Hepatocyte (in vitro differentiated cells): ENCODE data around the gene NAV2. TPM values are rescaled to one million over a fixed set of nuclear protein-coding genes. Genes with fewer than 3 reads are reported as not detected.

Experiments used
- DNase-seq: peaks from one replicate; pipeline ENCODE4 v3.0.0-alpha.2; 2016; ENCODE audit warnings: low spot score
- H2AFZ ChIP-seq: fragments of 200-600 bp; sonication (generic); 2 replicates; pipeline ENCODE4 v1.6.0; 2016; ENCODE audit warnings: antibody characterized with exemption, mild to moderate bottlenecking
- H3K27ac ChIP-seq: fragments of 200-600 bp; sonication (generic); 2 replicates; pipeline ENCODE4 v1.5.1; 2016; ENCODE audit warnings: mild to moderate bottlenecking
- H3K27me3 ChIP-seq: fragments of 200-600 bp; sonication (generic); 2 replicates; pipeline ENCODE4 v1.6.1; 2016
- H3K36me3 ChIP-seq: fragments of 200-600 bp; sonication (generic); replicated peaks from 2 replicates; pipeline ENCODE4 v1.5.1; 2016; ENCODE audit warnings: low read depth; ENCODE audit not compliant: insufficient read depth
- H3K4me1 ChIP-seq: fragments of 200-600 bp; sonication (generic); 2 replicates; pipeline ENCODE4 v1.5.1; 2016; ENCODE audit warnings: mild to moderate bottlenecking, moderate library complexity; ENCODE audit not compliant: insufficient read depth
- H3K4me2 ChIP-seq: fragments of 200-600 bp; sonication (generic); 2 replicates; pipeline ENCODE4 v1.6.0; 2016
- H3K4me3 ChIP-seq: fragments of 200-600 bp; sonication (generic); 2 replicates; pipeline ENCODE4 v1.5.1; 2016; ENCODE audit warnings: mild to moderate bottlenecking
- H3K79me2 ChIP-seq: fragments of 200-600 bp; sonication (generic); 2 replicates; pipeline ENCODE4 v1.6.0; 2017; ENCODE audit warnings: mild to moderate bottlenecking
- H3K9me2 ChIP-seq: fragments of 200-600 bp; sonication (generic); replicated peaks from 2 replicates; pipeline ENCODE4 v1.6.0; 2017; ENCODE audit warnings: mild to moderate bottlenecking; ENCODE audit not compliant: insufficient read depth
- H3K9me3 ChIP-seq: fragments of 200-600 bp; sonication (generic); 2 replicates; pipeline ENCODE4 v1.5.1; 2016; ENCODE audit warnings: low read depth, mild to moderate bottlenecking
- H4K20me1 ChIP-seq: fragments of 200-600 bp; sonication (generic); 2 replicates; pipeline ENCODE4 v1.6.0; 2016; ENCODE audit warnings: mild to moderate bottlenecking; ENCODE audit not compliant: insufficient read depth, poor library complexity, severe bottlenecking
- EZH2 ChIP-seq: fragments of 200-600 bp; sonication (generic); IDR thresholded peaks from 2 replicates; pipeline ENCODE4 v1.6.1; 2016; ENCODE audit warnings: antibody characterized with exemption, mild to moderate bottlenecking, borderline replicate concordance
- EZH2phosphoT487 ChIP-seq: fragments of 200-600 bp; sonication (generic); IDR thresholded peaks from one replicate; pipeline ENCODE4 v1.6.1; 2018; ENCODE audit warnings: antibody characterized with exemption, mild to moderate bottlenecking, low read depth, moderate library complexity; ENCODE audit not compliant: unreplicated experiment, severe bottlenecking
- WGBS: methylation state at CpG from one replicate; pipeline ENCODE4 v1.1.6; 2016; ENCODE audit warnings: low lambda C conversion rate; ENCODE audit errors: missing lambda C conversion rate; 5-methylcytosine and 5-hydroxymethylcytosine counted together
- polyA plus RNA-seq: library from polyadenylated mRNA; unstranded; fragments of >200 nt; fragmentation: Nextera tagmentation; extraction: Ambion mirVana; gene quantifications from 2 replicates; pipeline ENCODE4 v1.2.1, GENCODE V29; 2016
- total RNA-seq: library from RNA; depleted of rRNA; stranded (reverse); fragments of >200 nt; gene quantifications from 2 replicates; pipeline ENCODE4 v1.2.3, GENCODE V29; 2014
- TF ChIP-seq, protein P1 (sequence below): fragments of 200-600 bp; sonication (generic); IDR thresholded peaks from 2 replicates; pipeline ENCODE4 v1.5.1; 2016; ENCODE audit warnings: antibody characterized with exemption, mild to moderate bottlenecking; ENCODE audit not compliant: poor library complexity

Gene NAV2
- total and polyA plus RNA-seq, 2 experiments from 2014 or later: 23.7 to 30.8 TPM

DNA sequence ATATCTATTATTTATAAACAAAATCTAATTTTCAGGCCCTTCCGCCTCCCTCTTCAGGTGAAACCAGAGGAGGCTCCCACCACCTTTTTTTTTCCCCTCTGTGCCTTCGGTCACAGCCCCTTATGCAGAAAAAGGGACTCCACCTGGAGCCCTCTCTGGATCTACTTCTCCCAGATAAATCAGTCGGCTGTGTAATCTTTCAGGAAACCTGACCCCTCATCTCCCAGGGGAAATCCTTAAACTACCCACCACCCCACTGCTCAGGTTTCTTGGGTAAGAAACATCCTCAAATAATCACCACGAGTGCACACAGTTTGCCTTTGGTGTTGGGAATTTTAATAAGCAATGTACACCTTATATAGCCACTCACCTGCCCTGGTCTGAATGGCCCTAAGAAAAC lies 104.2 kb downstream of the NAV2 start:
- no peaks in the 10 kb centered on the region for H3K36me3 ChIP-seq
- no peak overlapping the region for H3K4me2 ChIP-seq
- H3K9me3 ChIP-seq: no peaks in the 10 kb centered on the region
- peaks cover 5% of the 10 kb centered on the region for H3K4me1 ChIP-seq
- H3K79me2 ChIP-seq: peaks cover 68% of the 10 kb centered on the region
- H2AFZ ChIP-seq: no peak overlapping the region
- peaks cover 6% of the 10 kb centered on the region for H4K20me1 ChIP-seq
- TF ChIP-seq EZH2phosphoT487: no peak
- TF ChIP-seq, protein P1, sequence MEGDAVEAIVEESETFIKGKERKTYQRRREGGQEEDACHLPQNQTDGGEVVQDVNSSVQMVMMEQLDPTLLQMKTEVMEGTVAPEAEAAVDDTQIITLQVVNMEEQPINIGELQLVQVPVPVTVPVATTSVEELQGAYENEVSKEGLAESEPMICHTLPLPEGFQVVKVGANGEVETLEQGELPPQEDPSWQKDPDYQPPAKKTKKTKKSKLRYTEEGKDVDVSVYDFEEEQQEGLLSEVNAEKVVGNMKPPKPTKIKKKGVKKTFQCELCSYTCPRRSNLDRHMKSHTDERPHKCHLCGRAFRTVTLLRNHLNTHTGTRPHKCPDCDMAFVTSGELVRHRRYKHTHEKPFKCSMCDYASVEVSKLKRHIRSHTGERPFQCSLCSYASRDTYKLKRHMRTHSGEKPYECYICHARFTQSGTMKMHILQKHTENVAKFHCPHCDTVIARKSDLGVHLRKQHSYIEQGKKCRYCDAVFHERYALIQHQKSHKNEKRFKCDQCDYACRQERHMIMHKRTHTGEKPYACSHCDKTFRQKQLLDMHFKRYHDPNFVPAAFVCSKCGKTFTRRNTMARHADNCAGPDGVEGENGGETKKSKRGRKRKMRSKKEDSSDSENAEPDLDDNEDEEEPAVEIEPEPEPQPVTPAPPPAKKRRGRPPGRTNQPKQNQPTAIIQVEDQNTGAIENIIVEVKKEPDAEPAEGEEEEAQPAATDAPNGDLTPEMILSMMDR: no peak
- no peak for TF ChIP-seq EZH2
- H3K4me3 ChIP-seq: no peak overlapping the region
- no peak for DNase-seq
- H3K27me3 ChIP-seq: no peaks in the 10 kb centered on the region
- no peaks in the 10 kb centered on the region for H3K9me2 ChIP-seq
- H3K27ac ChIP-seq: no peak overlapping the region
- 59% methylated on average over 4 of the region's 4 CpGs for WGBS

DNA sequence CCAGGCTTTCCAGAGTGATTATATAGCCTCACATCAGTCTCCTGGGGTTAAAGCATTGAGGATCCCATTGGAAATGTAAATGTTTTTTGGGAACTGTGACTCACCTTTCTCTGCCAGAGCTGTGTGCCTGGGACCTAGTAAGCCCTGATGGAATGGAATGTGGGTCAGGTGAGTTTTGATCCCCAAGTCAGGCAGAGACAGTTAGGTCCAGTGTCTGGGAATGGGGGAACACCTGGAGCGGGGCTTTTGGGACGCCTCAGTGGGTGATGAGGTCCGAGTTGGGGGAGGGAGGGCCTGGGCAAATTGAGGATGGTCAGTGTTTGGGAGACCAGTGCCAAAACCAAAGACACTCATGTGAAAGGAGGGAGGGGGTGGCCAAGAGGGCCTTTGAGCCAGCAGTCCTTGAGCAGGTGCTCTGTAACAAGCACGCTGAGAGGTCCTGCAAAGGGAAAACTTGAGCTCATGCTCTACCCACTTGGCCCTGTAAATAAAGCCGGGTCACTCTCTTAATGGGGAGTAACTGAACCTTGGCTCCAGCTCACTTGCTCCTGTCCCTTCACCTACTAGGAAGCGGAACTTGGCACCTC lies 104.7 kb downstream of the NAV2 start:
- TF ChIP-seq EZH2: no peak
- TF ChIP-seq, protein P1: no peak
- no peak for TF ChIP-seq EZH2phosphoT487
- no peak overlapping the region for H3K27ac ChIP-seq
- H3K36me3 ChIP-seq: no peaks in the 10 kb centered on the region
- peaks cover 7% of the 10 kb centered on the region for H4K20me1 ChIP-seq
- WGBS: 81% methylated on average over 6 of the region's 6 CpGs
- H3K79me2 ChIP-seq: peaks cover 68% of the 10 kb centered on the region
- no peaks in the 10 kb centered on the region for H3K9me2 ChIP-seq
- no peak for DNase-seq
- no peaks in the 10 kb centered on the region for H3K9me3 ChIP-seq
- H3K4me1 ChIP-seq: peaks cover 5% of the 10 kb centered on the region
- H3K4me2 ChIP-seq: no peak overlapping the region
- no peak overlapping the region for H3K4me3 ChIP-seq
- no peak overlapping the region for H2AFZ ChIP-seq
- no peaks in the 10 kb centered on the region for H3K27me3 ChIP-seq

DNA sequence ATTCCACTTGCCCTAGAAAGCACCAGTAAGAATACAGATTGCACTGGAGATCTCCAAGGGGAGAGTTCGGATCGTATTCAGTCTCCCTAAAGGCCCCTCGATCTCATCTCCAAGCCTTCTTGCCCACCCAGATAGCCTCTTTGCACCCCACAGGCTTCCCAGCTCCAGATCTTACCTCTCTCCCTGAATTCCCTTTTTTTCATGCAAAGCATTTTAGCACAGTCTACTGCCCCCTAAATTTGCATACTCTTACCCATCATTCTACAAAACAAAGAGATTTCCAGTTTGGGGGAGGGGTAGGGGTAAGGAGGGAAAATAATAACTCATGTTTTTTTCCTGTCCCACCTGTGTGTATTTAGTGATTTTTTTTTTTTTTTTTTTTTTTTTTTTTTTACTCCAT lies 105.2 kb downstream of the NAV2 start:
- WGBS: 64% methylated on average over 3 of the region's 3 CpGs
- Histone ChIP-seq H3K79me2 (peaks cover 64% of the 10 kb centered on the region), H3K9me2 (no peaks in the 10 kb centered on the region), H3K4me2 (no peak overlapping the region), H2AFZ (no peak overlapping the region), H3K36me3 (no peaks in the 10 kb centered on the region), H4K20me1 (peaks cover 6% of the 10 kb centered on the region), H3K4me1 (peaks cover 5% of the 10 kb centered on the region), H3K4me3 (no peak overlapping the region), H3K27me3 (no peaks in the 10 kb centered on the region), H3K9me3 (no peaks in the 10 kb centered on the region), H3K27ac (no peak overlapping the region)
- TF ChIP-seq EZH2: no peak
- no peak for DNase-seq

DNA sequence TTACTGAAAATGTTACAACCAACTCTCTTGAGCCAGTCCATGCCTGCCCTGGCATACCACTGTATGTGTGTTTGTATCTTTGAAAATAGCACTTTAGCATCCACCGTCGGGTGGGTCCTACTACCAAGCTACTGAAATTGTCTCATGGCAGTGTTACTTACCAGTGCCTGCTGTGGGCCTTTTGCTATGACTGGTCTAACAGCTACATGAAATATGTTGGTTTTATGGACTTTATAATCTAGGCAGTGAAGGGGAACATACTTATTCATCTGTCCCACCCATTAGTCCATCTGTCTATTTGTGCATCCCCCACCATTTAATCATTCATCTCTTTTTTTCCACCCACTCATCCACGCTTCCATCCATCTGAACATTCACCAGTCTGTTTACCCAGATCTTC lies 106.0 kb downstream of the NAV2 start:
- TF ChIP-seq, protein P1: no peak
- TF ChIP-seq EZH2phosphoT487: no peak
- no peak for TF ChIP-seq EZH2
- no peak overlapping the region for H3K4me2 ChIP-seq
- H3K36me3 ChIP-seq: no peaks in the 10 kb centered on the region
- H3K27me3 ChIP-seq: no peaks in the 10 kb centered on the region
- H2AFZ ChIP-seq: no peak overlapping the region
- DNase-seq: no peak
- no peak overlapping the region for H3K4me3 ChIP-seq
- WGBS: 92% methylated on average over 3 of the region's 3 CpGs
- H3K4me1 ChIP-seq: peaks cover 5% of the 10 kb centered on the region
- no peak overlapping the region for H3K27ac ChIP-seq
- peaks cover 61% of the 10 kb centered on the region for H3K79me2 ChIP-seq
- H3K9me3 ChIP-seq: no peaks in the 10 kb centered on the region
- H3K9me2 ChIP-seq: no peaks in the 10 kb centered on the region
- peaks cover 6% of the 10 kb centered on the region for H4K20me1 ChIP-seq
